BJ (cell line): ENCODE results near the gene MAP3K20. TPM values are rescaled to one million over a fixed set of nuclear protein-coding genes. Genes with fewer than 3 reads are reported as not detected.

Source experiments
- CTCF ChIA-PET: fragments of 350-600 bp; formaldehyde crosslinking; extraction: SDS; loops from one replicate; lab custom pipeline; 2021; ENCODE audit warnings: antibody characterized with exemption, inconsistent platforms; lab: Yijun Ruan, JAX
- POLR2A ChIA-PET: fragments of 300-600 bp; sonication (Branson Sonifier 250); formaldehyde crosslinking; extraction: SDS; loops from one replicate; lab custom pipeline; 2021; ENCODE audit warnings: antibody characterized with exemption; lab: Charles Lee
- DNase-seq: peaks from one replicate; pipeline ENCODE4 v3.0.0-alpha.2; 2011; ENCODE audit warnings: low read depth
- H3K27me3 ChIP-seq: 2 replicates; pipeline ENCODE4 v1.6.0; 2011; ENCODE audit warnings: low read length; ENCODE audit not compliant: control insufficient read depth, insufficient read depth
- H3K36me3 ChIP-seq: 2 replicates; pipeline ENCODE4 v1.5.1; 2011; ENCODE audit warnings: low read length; ENCODE audit not compliant: control insufficient read depth, insufficient read depth
- H3K4me3 ChIP-seq: 2 replicates; pipeline ENCODE4 v1.5.1; 2011; ENCODE audit warnings: low read depth, mild to moderate bottlenecking, control low read depth, low read length
- CTCF ChIP-seq: IDR thresholded peaks from 2 replicates; pipeline ENCODE4 v1.5.1; 2011; ENCODE audit warnings: low read depth, mild to moderate bottlenecking, control low read depth, inconsistent platforms, low read length, moderate library complexity; ENCODE audit not compliant: insufficient read depth
- polyA plus RNA-seq: library from polyadenylated mRNA; depleted of rRNA; stranded (reverse); fragments of >200 nt; gene quantifications from 2 replicates; pipeline ENCODE4 v1.2.3, GENCODE V29; 2011

Gene MAP3K20
- polyA plus RNA-seq, 1 experiment, result 45.4 TPM

GRCh38 chr2:173077506-173078177 lies 2.0 kb downstream of the MAP3K20 start:
- CTCF ChIA-PET, result interaction anchor here (0.5 to 2.1 kb wide), 8 partner anchors 11 to 324 kb away, joined by 3 to 7 read pairs (median 4); no protein-coding TSS in a partner anchor
- TF ChIP-seq CTCF, result no peak
- POLR2A ChIA-PET, result interaction anchor here (0.7 to 1.0 kb wide), 2 partner anchors 73 to 287 kb away, joined by 3 read pairs; no protein-coding TSS in a partner anchor

GRCh38 chr2:173079141-173079540 lies 3.5 kb downstream of the MAP3K20 start:
- POLR2A ChIA-PET, result interaction anchor here (0.6 to 1.1 kb wide), 2 partner anchors 14 to 30 kb away, joined by 4 to 7 read pairs; no protein-coding TSS in a partner anchor
- DNase-seq, result no peak
- no peak for TF ChIP-seq CTCF
- CTCF ChIA-PET, result interaction anchor here (0.6 to 2.1 kb wide), 5 partner anchors 9 to 132 kb away, joined by 3 to 14 read pairs (median 3); no protein-coding TSS in a partner anchor
- no peaks in the 10 kb centered on the region for H3K36me3 ChIP-seq
- H3K4me3 ChIP-seq, result no peak overlapping the region
- H3K27me3 ChIP-seq, result no peaks in the 10 kb centered on the region

More at GRCh38 chr2:173077506-173078177, 2.0 kb downstream of the MAP3K20 start:
- no peak for DNase-seq
- Histone ChIP-seq H3K27me3 (no peaks in the 10 kb centered on the region), H3K36me3 (no peaks in the 10 kb centered on the region), H3K4me3 (peak overlapping the region; percentile 77)

GRCh38 chr2:173079973-173080860 lies 4.6 kb downstream of the MAP3K20 start:
- H3K4me3 ChIP-seq, result no peak overlapping the region
- no peaks in the 10 kb centered on the region for H3K27me3 ChIP-seq
- H3K36me3 ChIP-seq, result no peaks in the 10 kb centered on the region
- CTCF ChIA-PET, result interaction anchor here (0.7 to 1.8 kb wide), 6 partner anchors 12 to 131 kb away, joined by 3 to 14 read pairs (median 3); no protein-coding TSS in a partner anchor
- DNase-seq, result peak; percentile 93
- no peak for TF ChIP-seq CTCF
- POLR2A ChIA-PET, result interaction anchor here (0.5 to 1.1 kb wide), 3 partner anchors 16 to 79 kb away, joined by 3 to 7 read pairs (median 3); no protein-coding TSS in a partner anchor

GRCh38 chr2:173086518-173087213 lies 11.0 kb downstream of the MAP3K20 start:
- CTCF ChIA-PET, result no interaction called here
- DNase-seq, result no peak
- Histone ChIP-seq H3K4me3 (no peak overlapping the region), H3K36me3 (peaks cover 3% of the 10 kb centered on the region), H3K27me3 (no peaks in the 10 kb centered on the region)
- POLR2A ChIA-PET, result no interaction called here
- no peak for TF ChIP-seq CTCF
